HepG2 (cell line): ENCODE results near the gene SIVA1. TPM values are rescaled to one million over a fixed set of nuclear protein-coding genes. Genes with fewer than 3 reads are reported as not detected.

Experiments used
- BHLHE40 ChIP-seq: IDR thresholded peaks from 2 replicates; pipeline ENCODE4 v1.6.1; 2011; ENCODE audit warnings: low read length, improper control_type of control experiment
- FOXC1 ChIP-seq: sonication (generic); formaldehyde crosslinking; IDR thresholded peaks from 2 replicates; pipeline ENCODE4 v1.8.0; 2022; ENCODE audit warnings: mild to moderate bottlenecking, missing genetic modification reagents, borderline replicate concordance
- PAXIP1 ChIP-seq: sonication (generic); formaldehyde crosslinking; conservative IDR thresholded peaks from 2 replicates; pipeline ENCODE4 v1.4.0; 2020; ENCODE audit warnings: mild to moderate bottlenecking, missing genetic modification reagents, moderate library complexity
- PLSCR1 ChIP-seq: sonication (generic); formaldehyde crosslinking; IDR thresholded peaks from 2 replicates; pipeline ENCODE4 v1.5.0; 2020; ENCODE audit warnings: missing genetic modification reagents, mild to moderate bottlenecking, borderline replicate concordance
- PPARG ChIP-seq: conservative IDR thresholded peaks from 2 replicates; pipeline ENCODE4 v1.6.1; 2016; ENCODE audit warnings: missing biosample characterization, missing genetic modification reagents
- REXO4 ChIP-seq: sonication (generic); formaldehyde crosslinking; IDR thresholded peaks from 2 replicates; pipeline ENCODE4 v1.8.0; 2022; ENCODE audit warnings: missing genetic modification reagents, mild to moderate bottlenecking, borderline replicate concordance
- ZFP36 ChIP-seq: fragments of 150-350 bp; IDR thresholded peaks from 2 replicates; pipeline ENCODE4 v1.6.1; 2018; ENCODE audit warnings: borderline replicate concordance, low read length, low read depth; ENCODE audit not compliant: partially characterized antibody
- ZNF101 ChIP-seq: sonication (generic); formaldehyde crosslinking; IDR thresholded peaks from 2 replicates; pipeline ENCODE4 v1.4.0; 2020; ENCODE audit warnings: mild to moderate bottlenecking, low read depth, missing genetic modification reagents, borderline replicate concordance
- ZSCAN5A ChIP-seq: sonication (generic); formaldehyde crosslinking; IDR thresholded peaks from 2 replicates; pipeline ENCODE4 v1.8.0; 2022; ENCODE audit warnings: mild to moderate bottlenecking, missing genetic modification reagents, borderline replicate concordance
- polyA plus RNA-seq, 8 experiments: library from polyadenylated mRNA; depleted of rRNA in 3 of 8; stranded (reverse) in 7 of 8; unstranded in 1 of 8; fragments of >200 nt; fragmentation: Illumina TruSeq in 4 of 8; extraction: Trizol in 4 of 8; gene quantifications; 2 replicates each; pipeline versions ENCODE4 v1.2.1 to v1.2.3, GENCODE V29; 2011 to 2016; ENCODE audit warnings: low read depth in 4 of 8, missing spikeins in 1 of 8, mixed read lengths in 1 of 8; ENCODE audit not compliant: insufficient read depth in 1 of 8
- total RNA-seq, 5 experiments: library from RNA; depleted of rRNA; stranded (reverse); fragments of >200 nt; fragmentation: Illumina TruSeq; extraction: Trizol; gene quantifications; 2 replicates each; pipeline ENCODE4 v1.2.3, GENCODE V29; 2016; ENCODE audit warnings: low read depth in 1 of 5
- TF ChIP-seq, protein P1 (sequence below), 2 experiments: sonication (generic) in 1 of 2; formaldehyde crosslinking in 1 of 2; IDR thresholded peaks; 2 replicates each; pipeline versions ENCODE4 v1.4.0 to v1.6.1; 2016 to 2020; ENCODE audit warnings: borderline replicate concordance in 1 of 2, low read depth in 1 of 2, mild to moderate bottlenecking in 1 of 2, missing genetic modification reagents in 1 of 2
- TF ChIP-seq, protein P2 (sequence below): IDR thresholded peaks from 2 replicates; pipeline ENCODE4 v1.6.1; 2016; ENCODE audit warnings: mild to moderate bottlenecking
- TF ChIP-seq, protein P3 (sequence below): sonication (generic); formaldehyde crosslinking; IDR thresholded peaks from 2 replicates; pipeline ENCODE4 v1.8.0; 2022; ENCODE audit warnings: mild to moderate bottlenecking, missing genetic modification reagents; ENCODE audit not compliant: insufficient replicate concordance

The SIVA1 gene
- total and polyA plus RNA-seq, 2 of the 13 experiments (the other 11 are each of a cell fraction or from before 2014, with no cell fraction given), result 123 to 186 TPM

DNA sequence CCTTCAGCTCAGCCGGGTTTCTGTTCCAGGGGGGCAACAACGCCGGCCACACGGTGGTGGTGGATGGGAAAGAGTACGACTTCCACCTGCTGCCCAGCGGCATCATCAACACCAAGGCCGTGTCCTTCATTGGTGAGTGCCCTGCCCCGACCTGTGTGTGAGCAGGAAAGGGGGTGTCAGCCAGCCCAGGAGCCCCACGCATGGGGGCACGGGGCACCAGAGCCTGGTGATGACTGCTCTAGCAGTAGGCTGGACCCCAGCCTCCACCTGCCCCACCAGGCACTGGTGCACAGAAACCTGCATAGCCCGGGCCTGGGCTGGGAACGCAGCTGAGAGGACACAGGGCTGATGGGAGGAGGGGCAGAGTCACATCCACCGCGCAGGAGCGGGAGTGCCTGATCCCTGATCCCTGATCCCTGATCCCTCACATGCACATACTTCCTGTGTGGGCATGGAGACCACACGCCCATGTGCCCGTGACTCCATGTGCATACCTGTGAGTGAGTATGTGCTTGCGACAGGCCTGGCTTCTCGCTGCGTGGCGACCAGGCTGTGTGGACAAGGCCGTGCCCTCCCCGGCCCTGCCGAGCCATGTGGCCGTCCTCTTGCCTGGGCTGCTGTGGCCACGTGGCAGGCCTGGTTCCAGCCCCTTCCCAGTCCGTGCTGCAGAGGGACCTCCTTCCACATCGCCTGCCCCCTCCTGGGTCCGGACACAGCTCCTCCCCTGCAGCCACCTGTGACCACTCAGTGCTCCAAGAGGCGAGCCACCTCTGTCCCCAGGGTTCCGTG is 17.8 kb upstream of the SIVA1 start (continued):
- TF ChIP-seq PLSCR1 (CRISPR knock-in tag) (no peak), PPARG (CRISPR knock-in tag) (no peak; the same call in 1 of the 2 replicates), REXO4 (peak; percentile 88; the same call in 1 of the 2 replicates), ZNF101 (CRISPR knock-in tag) (no peak), FOXC1 (CRISPR knock-in tag) (peak; percentile 43; the same call in 1 of the 2 replicates), ZSCAN5A (peak; percentile 77; the same call in 1 of the 2 replicates), PAXIP1 (CRISPR knock-in tag) (peak; percentile 46), BHLHE40 (peak; percentile 87), ZFP36 (no peak)
- TF ChIP-seq, protein P1, sequence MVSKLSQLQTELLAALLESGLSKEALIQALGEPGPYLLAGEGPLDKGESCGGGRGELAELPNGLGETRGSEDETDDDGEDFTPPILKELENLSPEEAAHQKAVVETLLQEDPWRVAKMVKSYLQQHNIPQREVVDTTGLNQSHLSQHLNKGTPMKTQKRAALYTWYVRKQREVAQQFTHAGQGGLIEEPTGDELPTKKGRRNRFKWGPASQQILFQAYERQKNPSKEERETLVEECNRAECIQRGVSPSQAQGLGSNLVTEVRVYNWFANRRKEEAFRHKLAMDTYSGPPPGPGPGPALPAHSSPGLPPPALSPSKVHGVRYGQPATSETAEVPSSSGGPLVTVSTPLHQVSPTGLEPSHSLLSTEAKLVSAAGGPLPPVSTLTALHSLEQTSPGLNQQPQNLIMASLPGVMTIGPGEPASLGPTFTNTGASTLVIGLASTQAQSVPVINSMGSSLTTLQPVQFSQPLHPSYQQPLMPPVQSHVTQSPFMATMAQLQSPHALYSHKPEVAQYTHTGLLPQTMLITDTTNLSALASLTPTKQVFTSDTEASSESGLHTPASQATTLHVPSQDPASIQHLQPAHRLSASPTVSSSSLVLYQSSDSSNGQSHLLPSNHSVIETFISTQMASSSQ (IDR thresholded peaks at IDR 0.05; ENCODE audit: low read depth), result peak; percentile 2; the same call in 1 of the 2 replicates
- TF ChIP-seq, protein P1 (CRISPR knock-in tag; IDR thresholded peaks at IDR 0.05; ENCODE audit: borderline replicate concordance), result peak; percentile 65
- TF ChIP-seq, protein P2, sequence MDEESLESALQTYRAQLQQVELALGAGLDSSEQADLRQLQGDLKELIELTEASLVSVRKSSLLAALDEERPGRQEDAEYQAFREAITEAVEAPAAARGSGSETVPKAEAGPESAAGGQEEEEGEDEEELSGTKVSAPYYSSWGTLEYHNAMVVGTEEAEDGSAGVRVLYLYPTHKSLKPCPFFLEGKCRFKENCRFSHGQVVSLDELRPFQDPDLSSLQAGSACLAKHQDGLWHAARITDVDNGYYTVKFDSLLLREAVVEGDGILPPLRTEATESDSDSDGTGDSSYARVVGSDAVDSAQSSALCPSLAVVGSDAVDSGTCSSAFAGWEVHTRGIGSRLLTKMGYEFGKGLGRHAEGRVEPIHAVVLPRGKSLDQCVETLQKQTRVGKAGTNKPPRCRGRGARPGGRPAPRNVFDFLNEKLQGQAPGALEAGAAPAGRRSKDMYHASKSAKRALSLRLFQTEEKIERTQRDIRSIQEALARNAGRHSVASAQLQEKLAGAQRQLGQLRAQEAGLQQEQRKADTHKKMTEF (CRISPR knock-in tag), result peak; percentile 79; the same call in 1 of the 2 replicates
- TF ChIP-seq, protein P3, sequence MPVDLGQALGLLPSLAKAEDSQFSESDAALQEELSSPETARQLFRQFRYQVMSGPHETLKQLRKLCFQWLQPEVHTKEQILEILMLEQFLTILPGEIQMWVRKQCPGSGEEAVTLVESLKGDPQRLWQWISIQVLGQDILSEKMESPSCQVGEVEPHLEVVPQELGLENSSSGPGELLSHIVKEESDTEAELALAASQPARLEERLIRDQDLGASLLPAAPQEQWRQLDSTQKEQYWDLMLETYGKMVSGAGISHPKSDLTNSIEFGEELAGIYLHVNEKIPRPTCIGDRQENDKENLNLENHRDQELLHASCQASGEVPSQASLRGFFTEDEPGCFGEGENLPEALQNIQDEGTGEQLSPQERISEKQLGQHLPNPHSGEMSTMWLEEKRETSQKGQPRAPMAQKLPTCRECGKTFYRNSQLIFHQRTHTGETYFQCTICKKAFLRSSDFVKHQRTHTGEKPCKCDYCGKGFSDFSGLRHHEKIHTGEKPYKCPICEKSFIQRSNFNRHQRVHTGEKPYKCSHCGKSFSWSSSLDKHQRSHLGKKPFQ (CRISPR knock-in tag), result peak; percentile 79
